CD4-positive, alpha-beta T cell treated with Interferon alpha-2 for 1 hour (primary cell): Measurements from ENCODE around the gene OXGR1.
"Not testable (repeated sequence)": the region's sequence is repeated elsewhere in the genome, so short reads cannot be mapped to it uniquely, and the experiment has no call there.

ENCODE experiments used
- DNase-seq, 2 donors: peaks; one replicate each; pipeline ENCODE4 v3.0.0-alpha.2; 2020 to 2022

Gene OXGR1

GRCh38 chr13:96994017-96994857, at the start of gene OXGR1:
Gene OXGR1, minus strand, starts transcription at chr13:96994476. Its CDS starts 6,717 bp downstream, at chr13:96987759.
- DNase-seq, result no peak

- DNase-seq, result no peak
Measured at GRCh38 chr13:97043302-97043701, 49.0 kb upstream of the OXGR1 start.

DNA sequence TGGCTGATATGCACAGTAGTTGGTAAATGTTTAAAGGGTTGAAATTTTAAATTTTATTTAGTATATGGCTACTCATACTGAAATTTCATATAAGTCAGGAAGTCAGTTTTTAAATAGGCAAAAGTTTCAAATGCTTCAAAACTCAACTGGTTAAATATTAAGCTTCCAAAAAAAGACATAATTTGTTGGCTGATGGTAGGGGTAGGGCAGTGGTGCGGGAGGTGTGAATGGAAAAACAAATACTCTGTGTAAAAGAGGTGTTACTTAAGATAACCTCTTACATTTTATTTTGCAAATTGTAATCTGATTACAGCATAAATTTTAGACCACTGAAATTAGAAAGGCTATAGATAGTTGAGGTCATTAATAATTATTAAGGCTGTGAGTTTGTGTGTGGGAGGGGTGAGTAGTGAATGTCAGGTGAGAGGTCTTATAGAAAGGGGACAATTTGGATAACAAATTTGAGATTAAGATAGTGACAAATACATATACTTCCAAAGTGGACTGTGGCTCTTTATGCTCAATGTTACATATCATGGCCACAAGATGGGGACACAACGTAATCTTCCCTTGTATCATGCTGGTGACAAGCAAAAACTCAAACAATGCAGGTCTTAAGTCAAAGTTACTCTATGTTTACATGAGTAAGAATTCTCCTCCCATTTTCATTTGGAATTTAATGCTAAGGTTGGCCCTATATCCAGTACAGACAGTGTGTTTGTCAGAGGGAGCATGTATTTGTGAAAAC, 36.6 kb upstream of the OXGR1 start:
- DNase-seq, result no peak

- DNase-seq, result peak; percentile 17 to 44
Measured at GRCh38 chr13:97028441-97029299, 34.4 kb upstream of the OXGR1 start.

DNA sequence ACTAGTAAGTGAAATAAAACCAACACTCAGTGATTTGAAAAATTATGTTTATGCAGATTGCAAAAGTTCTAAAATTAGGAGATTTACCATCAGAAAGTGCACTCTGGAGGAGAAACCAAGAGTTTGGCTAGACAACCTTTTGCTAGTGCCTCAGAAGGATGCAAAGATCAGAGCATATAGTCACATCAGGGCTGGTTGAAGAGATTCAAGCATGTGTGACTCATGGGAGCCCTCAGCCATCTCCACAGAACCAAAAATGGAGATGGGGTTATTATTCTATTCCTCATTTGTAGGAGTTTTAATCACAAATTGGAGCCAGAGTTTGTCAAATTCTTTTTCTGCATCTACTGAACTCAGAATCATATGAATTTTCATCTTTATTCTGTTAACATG, 32.9 kb upstream of the OXGR1 start:
- DNase-seq, result no peak

GRCh38 chr13:97026531-97027161, 32.4 kb upstream of the OXGR1 start:
- DNase-seq, result no peak

GRCh38 chr13:97023812-97024211, 29.5 kb upstream of the OXGR1 start:
- not testable (repeated sequence) for DNase-seq

DNA sequence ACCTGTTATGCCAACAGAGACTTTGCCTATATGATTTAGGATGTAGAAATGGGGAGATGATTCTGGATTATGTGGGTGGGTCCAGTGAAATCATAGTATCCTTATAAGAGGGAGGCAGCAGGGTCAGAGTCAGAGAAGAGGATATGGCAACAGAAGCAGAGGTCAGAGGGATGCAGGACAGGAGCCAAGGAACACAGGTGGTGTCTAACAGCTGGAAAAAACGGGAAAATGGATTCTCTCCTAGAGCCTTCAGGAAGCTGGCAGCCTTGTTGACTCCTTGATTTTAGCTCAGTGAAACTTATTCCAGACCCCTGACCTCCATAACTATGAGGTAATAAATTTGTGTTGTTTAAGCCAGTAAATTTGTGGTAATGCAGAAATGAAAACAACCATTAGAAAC, 28.8 kb upstream of the OXGR1 start:
- DNase-seq, result no peak

DNA sequence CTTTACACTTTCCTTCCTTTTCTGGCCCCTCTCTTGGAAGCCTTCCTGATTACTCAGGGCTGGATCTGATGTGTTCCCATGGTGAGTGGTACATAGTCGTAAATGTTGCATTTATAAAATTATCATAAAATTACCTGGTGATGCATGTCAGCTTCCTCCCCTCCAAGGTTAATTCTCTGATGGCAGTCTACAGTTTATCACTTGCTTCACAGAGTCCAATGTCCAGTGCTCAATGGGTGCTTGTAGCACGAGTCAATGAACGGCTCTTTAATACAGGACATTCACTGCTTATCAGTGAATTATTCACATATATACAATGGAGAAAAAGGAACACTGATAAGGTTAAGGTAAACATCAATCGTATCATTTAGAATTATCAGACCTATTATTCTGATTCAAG, 27.0 kb upstream of the OXGR1 start:
- DNase-seq, result no peak

DNA sequence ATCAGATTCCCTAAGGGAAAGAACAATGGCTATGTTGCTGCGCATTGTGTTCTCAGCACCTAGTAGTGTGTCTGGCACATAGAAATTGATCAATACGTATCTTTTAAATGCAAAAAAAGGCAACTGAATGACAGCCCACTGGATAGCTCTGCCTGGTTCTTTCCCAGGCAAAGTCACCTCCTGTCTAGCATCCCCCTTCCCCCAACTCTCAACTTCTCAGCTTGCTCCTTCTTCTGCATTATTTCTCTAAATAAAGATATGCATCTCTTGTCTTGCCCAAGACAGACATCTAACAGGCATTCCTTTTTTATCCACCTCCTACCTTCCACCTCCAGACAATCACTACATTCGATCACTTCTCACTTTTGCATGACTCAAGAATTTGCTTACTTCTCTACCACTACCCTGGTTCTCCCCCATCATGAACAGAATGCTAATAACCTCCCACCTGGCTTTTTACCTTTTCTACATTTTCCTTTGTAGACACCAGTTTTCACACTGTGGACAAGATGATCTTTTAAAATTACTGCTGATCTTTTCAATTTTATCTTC, 26.5 kb upstream of the OXGR1 start:
- DNase-seq, result no peak

GRCh38 chr13:97020194-97020593, 25.9 kb upstream of the OXGR1 start:
- no peak for DNase-seq

DNA sequence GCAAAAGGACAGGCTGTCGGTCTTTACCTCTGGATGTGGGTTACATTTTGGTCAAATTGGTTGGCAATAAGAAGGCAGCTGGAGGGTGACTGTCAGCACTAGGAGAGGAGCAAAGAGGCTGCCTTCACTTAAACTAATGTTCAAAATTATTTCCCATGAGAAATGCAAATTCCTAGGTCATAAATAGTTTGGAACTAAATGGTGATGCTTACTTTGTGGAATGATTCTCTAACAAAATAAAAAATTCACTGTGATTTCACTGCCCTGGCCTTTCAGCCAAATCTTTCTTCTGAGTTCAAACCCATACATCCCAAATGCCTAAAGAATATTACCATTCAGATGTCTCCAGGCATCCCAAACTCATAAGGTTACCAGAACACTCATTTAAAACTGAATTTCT, 25.0 kb upstream of the OXGR1 start:
- DNase-seq, result no peak

GRCh38 chr13:97018029-97018819, 23.9 kb upstream of the OXGR1 start:
- DNase-seq, result peak; percentile 12 to 51

DNA sequence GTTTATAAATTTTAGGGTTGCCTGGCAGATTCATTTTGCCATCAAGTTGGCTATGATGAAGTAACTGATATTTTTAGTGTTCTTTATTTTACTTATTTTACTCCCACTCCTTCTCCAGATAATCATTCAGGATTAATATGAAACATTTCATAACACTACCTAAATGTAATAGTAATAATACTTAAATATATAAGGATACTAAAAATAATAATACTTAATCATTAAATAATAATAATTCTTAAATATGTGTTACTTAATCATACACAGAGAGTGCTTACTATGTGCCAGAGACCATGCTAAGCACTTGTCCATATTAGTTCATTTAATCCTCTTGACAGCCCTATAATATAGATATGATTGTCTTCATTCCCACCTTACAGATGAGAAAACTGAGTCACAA, 23.0 kb upstream of the OXGR1 start:
- no peak for DNase-seq

GRCh38 chr13:97015661-97016350, 21.5 kb upstream of the OXGR1 start:
- peak in 1 of 2 donors; percentile 31 for DNase-seq

DNA sequence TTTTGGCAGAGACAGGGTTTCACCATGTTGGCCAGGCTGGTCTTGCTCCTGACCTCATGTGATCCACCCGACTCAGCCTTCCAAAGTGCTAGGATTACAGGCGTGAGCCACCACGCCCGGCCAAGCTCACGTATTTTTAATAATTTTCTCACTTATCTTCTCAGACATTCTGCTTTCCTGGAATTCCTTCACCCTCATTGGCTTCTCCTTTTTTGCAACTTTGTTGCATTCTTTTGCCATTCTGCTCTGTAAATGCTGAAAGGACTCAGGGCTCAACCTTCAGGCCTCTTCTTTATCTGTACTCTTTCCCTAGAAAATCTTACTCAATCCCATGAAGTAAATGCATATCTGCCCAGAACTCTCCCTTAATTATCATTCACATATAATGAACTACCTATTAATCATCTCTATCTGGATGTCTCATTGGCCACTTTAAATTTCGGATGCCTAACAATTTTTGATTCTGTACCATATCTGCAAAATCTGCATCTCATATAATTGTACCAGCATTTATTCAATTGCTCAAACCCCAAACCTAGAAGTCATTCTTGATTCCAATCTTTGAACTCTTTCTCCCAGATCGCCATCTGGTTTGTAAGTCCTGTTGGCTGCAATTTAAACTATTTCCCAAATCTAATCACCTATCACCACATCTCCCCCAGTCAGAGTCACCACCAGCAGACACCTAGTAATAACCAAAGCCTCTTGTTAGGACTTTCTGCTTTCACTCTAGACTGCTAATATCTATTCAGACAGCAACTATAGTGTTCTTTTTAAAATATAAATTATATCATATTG, 18.2 kb upstream of the OXGR1 start:
- DNase-seq, result no peak

- no peak for DNase-seq
Measured at GRCh38 chr13:97011446-97012131, 17.3 kb upstream of the OXGR1 start.

DNA sequence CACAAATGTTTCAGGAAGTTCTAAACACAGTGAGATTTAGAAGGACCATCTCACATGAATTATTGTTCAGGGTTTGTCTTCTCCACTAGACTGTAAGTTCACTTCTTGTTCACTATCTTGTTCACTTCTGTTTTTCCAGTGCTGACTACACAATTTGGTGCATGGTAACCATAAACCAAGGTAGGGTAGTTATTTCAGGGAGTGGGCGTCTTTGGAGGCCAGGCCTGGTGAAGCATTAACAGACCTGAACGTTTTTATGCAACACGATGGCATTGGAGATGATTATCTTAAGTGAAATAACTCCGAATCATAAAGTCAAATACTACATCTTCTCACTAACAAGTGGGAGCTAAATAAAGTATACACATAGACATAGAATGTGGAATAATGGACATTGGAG, 14.4 kb upstream of the OXGR1 start:
- no peak for DNase-seq

- no peak for DNase-seq
Measured at GRCh38 chr13:97005625-97006262, 11.5 kb upstream of the OXGR1 start.
